GM19463 (cell line): ENCODE measurements around the gene MSX1.
"Not testable (repeated sequence)": the region's sequence is repeated elsewhere in the genome, so short reads cannot be mapped to it uniquely, and the experiment has no call there.

Source experiments
- ATAC-seq: cut with Tn5 transposase; IDR thresholded peaks from one replicate; pipeline ENCODE4 v1.9.1; 2021; ENCODE audit warnings: mild to moderate bottlenecking, moderate library complexity; ENCODE audit not compliant: unreplicated experiment

The MSX1 gene

GRCh38 chr4:4859325-4859798 lies at the start of gene MSX1:
MSX1 (plus strand) TSS chr4:4859665; CDS start chr4:4859900, 235 bp downstream.
- ATAC-seq: peak; percentile 95

- no peak for ATAC-seq
Measured at GRCh38 chr4:4810092-4810774, 49.2 kb upstream of the MSX1 start.

GRCh38 chr4:4810778-4811177 lies 48.7 kb upstream of the MSX1 start:
- no peak for ATAC-seq

GRCh38 chr4:4812145-4812794 lies 47.2 kb upstream of the MSX1 start:
- ATAC-seq: no peak

- ATAC-seq: no peak
Measured at GRCh38 chr4:4818415-4819212, 40.9 kb upstream of the MSX1 start.

GRCh38 chr4:4819213-4819606 lies 40.3 kb upstream of the MSX1 start:
- ATAC-seq: no peak

GRCh38 chr4:4820261-4820660 lies 39.2 kb upstream of the MSX1 start:
- ATAC-seq: no peak

- no peak for ATAC-seq
Measured at GRCh38 chr4:4820739-4821138, 38.7 kb upstream of the MSX1 start.

GRCh38 chr4:4821577-4821976 lies 37.9 kb upstream of the MSX1 start:
- no peak for ATAC-seq

- ATAC-seq: not testable (repeated sequence)
Measured at GRCh38 chr4:4822286-4822685, 37.2 kb upstream of the MSX1 start.

GRCh38 chr4:4823621-4824162 lies 35.8 kb upstream of the MSX1 start:
- no peak for ATAC-seq

- ATAC-seq: no peak
Measured at GRCh38 chr4:4824232-4824631, 35.2 kb upstream of the MSX1 start.

- ATAC-seq: no peak
Measured at GRCh38 chr4:4825431-4825830, 34.0 kb upstream of the MSX1 start.

GRCh38 chr4:4829837-4830236 lies 29.6 kb upstream of the MSX1 start:
- no peak for ATAC-seq

- ATAC-seq: no peak
Measured at GRCh38 chr4:4831266-4831665, 28.2 kb upstream of the MSX1 start.

- no peak for ATAC-seq
Measured at GRCh38 chr4:4831825-4832224, 27.6 kb upstream of the MSX1 start.

GRCh38 chr4:4836044-4836443 lies 23.4 kb upstream of the MSX1 start:
- ATAC-seq: no peak

- no peak for ATAC-seq
Measured at GRCh38 chr4:4837316-4837715, 22.1 kb upstream of the MSX1 start.

GRCh38 chr4:4838051-4838935 lies 21.2 kb upstream of the MSX1 start:
- no peak for ATAC-seq
